Measurements from ENCODE around the gene ATP2C2. TPM values are rescaled to one million over a fixed set of nuclear protein-coding genes. Genes with fewer than 3 reads are reported as not detected.

Gene ATP2C2
- total and polyA plus RNA-seq, 7 donors: 2.5 to 60.7 (median 7.2) TPM; not detected in 2

GRCh38 chr16:84329843-84330684, 38.3 kb upstream of the ATP2C2 start:
- TF ChIP-seq EP300 (IDR thresholded peaks at IDR 0.05) (no peak), POLR2A (IDR thresholded peaks at IDR 0.05) (no peak), POLR2AphosphoS5 (IDR thresholded peaks at IDR 0.05) (no peak), CTCF (IDR thresholded peaks at IDR 0.05) (no peak)
- H3K27ac ChIP-seq: no peak overlapping the region
- no peaks in the 10 kb centered on the region for H3K27me3 ChIP-seq
- H3K36me3 ChIP-seq: peaks cover 8 to 79% (median 28%) of the 10 kb centered on the region in 4 donors
- no peaks in the 10 kb centered on the region for H3K9me3 ChIP-seq
- intact Hi-C loops (cut with DNase I): no loop called here
- no peak overlapping the region for H3K4me3 ChIP-seq
- 80 to 86% methylated on average over 18 of the region's 18 CpGs for WGBS, 2 donors
- peak; percentile 53 for DNase-seq
- no peaks in the 10 kb centered on the region for H3K4me1 ChIP-seq

GRCh38 chr16:84330685-84331050, 37.7 kb upstream of the ATP2C2 start:
- TF ChIP-seq CTCF (IDR thresholded peaks at IDR 0.05) (no peak), EP300 (IDR thresholded peaks at IDR 0.05) (no peak), POLR2A (IDR thresholded peaks at IDR 0.05) (no peak), POLR2AphosphoS5 (IDR thresholded peaks at IDR 0.05) (no peak)
- 94% methylated on average over 5 of the region's 5 CpGs for WGBS, 2 donors
- Histone ChIP-seq H3K9me3 (no peaks in the 10 kb centered on the region), H3K27me3 (no peaks in the 10 kb centered on the region), H3K36me3 (peaks cover 8 to 76% (median 28%) of the 10 kb centered on the region in 4 donors), H3K4me1 (no peaks in the 10 kb centered on the region), H3K27ac (no peak overlapping the region), H3K4me3 (no peak overlapping the region)
- intact Hi-C loops (cut with DNase I): no loop called here
- DNase-seq: no peak

GRCh38 chr16:84331998-84332780, 36.1 kb upstream of the ATP2C2 start:
- no peak overlapping the region for H3K27ac ChIP-seq
- intact Hi-C loops (cut with DNase I): no loop called here
- peaks cover 4 to 8% (median 6%) of the 10 kb centered on the region in 4 donors for H3K9me3 ChIP-seq
- 90 to 92% methylated on average over 17 of the region's 17 CpGs for WGBS, 2 donors
- H3K4me3 ChIP-seq: no peak overlapping the region
- no peaks in the 10 kb centered on the region for H3K27me3 ChIP-seq
- peaks cover under 1 to 65% (median 28%) of the 10 kb centered on the region in 4 donors for H3K36me3 ChIP-seq
- TF ChIP-seq POLR2AphosphoS5 (IDR thresholded peaks at IDR 0.05) (no peak), CTCF (IDR thresholded peaks at IDR 0.05) (no peak)
- DNase-seq: no peak
- no peaks in the 10 kb centered on the region for H3K4me1 ChIP-seq

- Histone ChIP-seq H3K27ac (peak overlapping the region in 1 of 4 donors; percentile 48), H3K9me3 (peaks cover 6 to 13% (median 6%) of the 10 kb centered on the region in 4 donors), H3K4me3 (no peak overlapping the region), H3K27me3 (no peaks in the 10 kb centered on the region), H3K36me3 (peaks cover 0 to 55% (median 22%) of the 10 kb centered on the region in 4 donors), H3K4me1 (no peaks in the 10 kb centered on the region)
- TF ChIP-seq CTCF (IDR thresholded peaks at IDR 0.05): no peak
- no peak for TF ChIP-seq POLR2A (IDR thresholded peaks at IDR 0.05)
- TF ChIP-seq EP300 (IDR thresholded peaks at IDR 0.05): no peak
- no peak for TF ChIP-seq POLR2AphosphoS5 (IDR thresholded peaks at IDR 0.05)
- WGBS, 2 donors: 45 to 78% methylated on average over 10 of the region's 10 CpGs
- intact Hi-C loops (cut with DNase I): no loop called here
- DNase-seq: peak; percentile 39
Measured at GRCh38 chr16:84332975-84333684, 35.2 kb upstream of the ATP2C2 start.
